GM23338 (cell line): Measurements from ENCODE around the gene RAC3.

Experiments used
- CTCF ChIP-seq, 2 experiments: fragments of 200-600 bp in 1 of 2; sonication (generic) in 1 of 2; conservative IDR thresholded peaks; 2 replicates each; pipeline versions ENCODE4 v1.5.1 to v1.6.1; 2016 to 2017; ENCODE audit warnings: antibody characterized with exemption in 2 of 2, low read depth in 2 of 2, mild to moderate bottlenecking in 2 of 2, moderate library complexity in 1 of 2
- REST ChIP-seq: IDR thresholded peaks from one replicate; pipeline ENCODE4 v1.6.1; 2018; ENCODE audit warnings: antibody characterized with exemption; ENCODE audit not compliant: unreplicated experiment
- STAT1 ChIP-seq: IDR thresholded peaks from one replicate; pipeline ENCODE4 v1.6.1; 2016; ENCODE audit warnings: antibody characterized with exemption; ENCODE audit not compliant: unreplicated experiment

GRCh38 chr17:82018989-82019689 lies 12.3 kb upstream of the RAC3 start:
- TF ChIP-seq REST (no peak), CTCF (conservative IDR thresholded peaks at IDR 0.05; ENCODE audit: low read depth in 2 of 2) (no peak), STAT1 (no peak)
